ENCODE measurements around the gene FAM240A.

The FAM240A gene

DNA sequence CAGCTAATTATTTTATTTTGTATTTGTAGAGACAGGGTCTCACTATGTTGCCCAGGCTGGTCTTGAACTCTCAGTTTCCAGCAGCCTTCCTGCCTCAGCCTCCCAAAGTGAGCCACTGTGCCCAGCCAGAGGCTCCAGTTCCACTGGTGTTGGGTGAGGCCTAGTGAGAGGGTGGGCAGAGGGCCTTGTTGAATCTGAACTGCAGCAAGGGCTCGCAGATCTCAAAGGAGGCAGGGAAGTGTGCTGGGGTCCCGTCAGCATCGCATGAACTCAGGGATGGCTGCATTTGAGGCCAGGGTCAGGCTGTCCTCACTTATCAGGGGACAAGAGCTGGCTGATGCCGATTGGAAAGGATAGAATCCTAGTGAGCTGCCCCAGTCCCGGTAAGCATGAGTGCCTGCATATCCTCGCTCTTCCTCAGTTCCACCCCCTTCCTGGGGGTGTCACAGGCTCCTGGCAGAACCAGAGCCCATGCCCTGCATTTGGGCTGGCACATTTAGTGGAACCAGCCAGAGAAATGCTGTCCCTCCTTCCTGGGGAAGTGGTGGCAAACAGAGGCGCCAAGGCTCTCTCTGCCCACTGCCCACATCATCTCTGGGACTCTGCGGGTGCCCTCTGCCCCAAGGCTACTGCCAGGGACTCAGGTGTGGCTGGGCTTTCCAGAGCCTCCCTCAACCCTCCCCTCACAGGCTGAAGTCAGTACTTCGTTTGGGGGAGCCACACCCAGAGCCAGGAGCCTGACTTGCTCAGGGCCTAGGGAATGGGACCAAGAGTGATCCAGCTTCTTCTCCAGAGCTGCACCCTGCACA, 57.1 kb downstream of the FAM240A start:
- H3K36me3 ChIP-seq (ENCODE audit: control insufficient read depth in 2 of 2, insufficient read depth in 2 of 2, low read length in 2 of 2), result no peaks in the 10 kb centered on the region
- peaks cover 4% of the 10 kb centered on the region for H3K4me1 ChIP-seq (ENCODE audit: control insufficient read depth, insufficient read depth, low read length)
- H3K27ac ChIP-seq (ENCODE audit: low read length), result no peak overlapping the region
- H3K4me3 ChIP-seq (ENCODE audit: low read length in 2 of 2), result no peak overlapping the region
- no peak overlapping the region for H3K9ac ChIP-seq (ENCODE audit: low read length in 2 of 2)
- no peaks in the 10 kb centered on the region for H3K9me3 ChIP-seq (ENCODE audit: control insufficient read depth in 2 of 2, low read length in 2 of 2)
- no peaks in the 10 kb centered on the region for H3K27me3 ChIP-seq (ENCODE audit: control insufficient read depth in 1 of 2, insufficient read depth in 2 of 2, low read length in 2 of 2)

DNA sequence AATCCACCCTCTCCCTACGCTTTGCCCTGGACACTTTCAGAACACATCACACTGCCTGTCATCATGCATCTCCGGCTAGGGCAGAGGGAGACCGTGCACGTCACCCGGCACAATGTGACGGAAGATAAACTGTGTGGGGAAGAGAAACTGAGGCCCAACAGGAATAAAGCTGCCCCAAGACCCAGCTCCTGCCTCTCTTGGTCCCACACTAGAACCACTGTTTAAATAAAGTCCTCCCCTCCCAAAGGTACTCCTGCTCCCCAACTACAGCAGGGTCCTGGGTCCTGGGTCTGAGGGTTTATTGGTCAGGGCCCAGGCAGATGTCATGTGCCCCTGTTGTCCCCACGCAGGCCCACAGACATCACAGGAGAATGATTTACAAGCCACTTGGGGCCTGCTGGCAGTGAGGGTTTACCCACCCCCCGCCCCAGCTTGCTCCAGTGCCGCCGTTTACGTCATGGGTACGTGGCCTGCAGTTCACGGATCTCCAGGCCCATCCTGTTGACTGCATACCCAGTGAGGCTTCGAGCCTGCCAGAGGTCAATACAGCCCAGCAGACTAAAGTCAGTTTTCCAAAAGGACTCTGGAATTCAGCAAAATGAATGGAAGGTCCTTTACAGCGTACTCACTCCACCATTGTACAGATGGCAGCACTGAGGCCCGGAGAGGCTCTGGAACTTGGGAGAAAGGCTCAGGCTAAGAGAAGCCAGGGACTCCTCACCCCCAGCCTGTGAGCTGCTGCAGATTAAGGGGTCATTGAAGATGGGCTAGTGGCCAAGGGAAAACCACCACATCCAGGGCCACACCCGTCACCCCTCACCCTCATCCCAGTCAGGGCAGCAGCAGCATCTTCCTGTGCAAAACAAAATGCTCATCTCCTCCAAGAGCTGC, 57.9 kb downstream of the FAM240A start:
- Histone ChIP-seq H3K27me3 (ENCODE audit: control insufficient read depth in 1 of 2, insufficient read depth in 2 of 2, low read length in 2 of 2) (no peaks in the 10 kb centered on the region), H3K36me3 (ENCODE audit: control insufficient read depth in 2 of 2, insufficient read depth in 2 of 2, low read length in 2 of 2) (no peaks in the 10 kb centered on the region), H3K27ac (ENCODE audit: low read length) (no peak overlapping the region), H3K9ac (ENCODE audit: low read length in 2 of 2) (no peak overlapping the region), H3K4me1 (ENCODE audit: control insufficient read depth, insufficient read depth, low read length) (peaks cover 3% of the 10 kb centered on the region), H3K9me3 (ENCODE audit: control insufficient read depth in 2 of 2, low read length in 2 of 2) (no peaks in the 10 kb centered on the region), H3K4me3 (ENCODE audit: low read length in 2 of 2) (no peak overlapping the region)

DNA sequence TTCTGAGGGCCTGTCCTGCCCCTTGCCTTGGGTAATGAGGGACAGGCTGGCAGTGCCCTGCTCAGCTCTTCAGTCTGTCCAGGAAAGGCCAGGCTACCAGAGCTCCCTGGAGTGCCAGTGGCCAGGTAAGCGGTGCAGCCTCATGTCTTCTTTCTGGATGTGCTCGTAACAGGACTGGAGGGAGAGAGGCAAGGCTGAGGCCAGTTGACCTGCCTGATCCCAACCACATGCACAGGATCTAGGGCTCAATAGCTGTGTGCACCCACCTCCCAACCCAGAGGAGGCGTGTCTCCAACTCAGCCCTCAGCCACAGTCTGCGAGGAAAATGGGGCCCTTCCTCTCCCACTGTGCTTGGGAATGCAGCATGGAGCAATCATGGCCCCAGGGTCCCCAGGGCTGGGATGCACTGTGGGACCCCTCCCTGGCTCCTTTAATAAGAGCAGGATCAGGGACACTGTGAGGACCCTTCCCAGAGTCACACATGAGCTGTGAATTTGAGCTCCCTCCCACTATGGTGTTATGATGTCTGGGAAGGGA, 58.6 kb downstream of the FAM240A start:
- H3K9me3 ChIP-seq (ENCODE audit: control insufficient read depth in 2 of 2, low read length in 2 of 2), result no peaks in the 10 kb centered on the region
- H3K36me3 ChIP-seq (ENCODE audit: control insufficient read depth in 2 of 2, insufficient read depth in 2 of 2, low read length in 2 of 2), result no peaks in the 10 kb centered on the region
- no peak overlapping the region for H3K27ac ChIP-seq (ENCODE audit: low read length)

DNA sequence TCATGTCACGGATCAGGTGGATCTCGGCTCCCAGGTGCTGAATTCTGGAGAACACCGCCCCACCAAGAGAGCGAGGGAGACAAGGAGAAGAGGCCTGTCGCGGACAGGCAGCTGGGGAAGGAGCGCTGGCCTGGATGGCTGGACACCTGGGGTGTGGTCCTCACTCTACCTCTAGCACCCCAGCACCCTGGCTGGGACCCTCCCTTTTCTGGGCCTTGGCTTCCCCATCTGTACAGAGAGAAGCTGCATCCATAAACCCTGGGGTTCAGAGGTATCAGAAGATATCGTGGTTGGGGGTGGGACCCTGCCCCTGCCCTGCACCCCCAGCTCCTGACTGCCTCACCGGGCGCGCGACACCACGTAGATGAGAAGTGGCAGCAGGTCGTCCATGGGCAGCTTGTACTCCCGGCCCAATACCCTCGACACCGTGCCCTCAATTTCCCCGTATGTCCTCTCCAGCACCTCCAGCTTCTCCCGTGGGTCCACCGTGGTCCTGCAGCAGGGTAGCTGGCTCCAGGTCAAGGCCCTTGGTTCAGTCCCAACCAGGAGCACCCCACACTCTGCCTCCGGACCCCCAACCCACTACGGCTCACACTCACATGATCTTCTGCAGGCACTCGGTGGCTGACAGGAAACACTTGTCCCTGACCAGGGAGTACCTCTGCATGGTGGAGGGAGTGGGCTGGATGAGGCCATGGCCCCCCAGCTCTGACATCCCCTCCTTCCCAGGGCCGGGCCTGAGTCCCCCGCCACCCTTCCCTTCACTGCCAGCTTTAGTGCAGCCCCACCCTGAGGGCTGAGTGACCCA, 59.4 kb downstream of the FAM240A start:
- no peak overlapping the region for H3K27ac ChIP-seq (ENCODE audit: low read length)
- H3K9me3 ChIP-seq (ENCODE audit: control insufficient read depth in 2 of 2, low read length in 2 of 2), result no peaks in the 10 kb centered on the region
- no peak overlapping the region for H3K4me3 ChIP-seq (ENCODE audit: low read length in 2 of 2)
- no peak overlapping the region for H3K9ac ChIP-seq (ENCODE audit: low read length in 2 of 2)
- H3K4me1 ChIP-seq (ENCODE audit: control insufficient read depth, insufficient read depth, low read length), result peaks cover 6% of the 10 kb centered on the region
- H3K36me3 ChIP-seq (ENCODE audit: control insufficient read depth in 2 of 2, insufficient read depth in 2 of 2, low read length in 2 of 2), result no peaks in the 10 kb centered on the region
- no peaks in the 10 kb centered on the region for H3K27me3 ChIP-seq (ENCODE audit: control insufficient read depth in 1 of 2, insufficient read depth in 2 of 2, low read length in 2 of 2)

More for the DNA sequence above, 58.6 kb downstream of the FAM240A start:
- Histone ChIP-seq H3K27me3 (ENCODE audit: control insufficient read depth in 1 of 2, insufficient read depth in 2 of 2, low read length in 2 of 2) (no peaks in the 10 kb centered on the region), H3K9ac (ENCODE audit: low read length in 2 of 2) (no peak overlapping the region), H3K4me3 (ENCODE audit: low read length in 2 of 2) (no peak overlapping the region), H3K4me1 (ENCODE audit: control insufficient read depth, insufficient read depth, low read length) (peaks cover 5% of the 10 kb centered on the region)

DNA sequence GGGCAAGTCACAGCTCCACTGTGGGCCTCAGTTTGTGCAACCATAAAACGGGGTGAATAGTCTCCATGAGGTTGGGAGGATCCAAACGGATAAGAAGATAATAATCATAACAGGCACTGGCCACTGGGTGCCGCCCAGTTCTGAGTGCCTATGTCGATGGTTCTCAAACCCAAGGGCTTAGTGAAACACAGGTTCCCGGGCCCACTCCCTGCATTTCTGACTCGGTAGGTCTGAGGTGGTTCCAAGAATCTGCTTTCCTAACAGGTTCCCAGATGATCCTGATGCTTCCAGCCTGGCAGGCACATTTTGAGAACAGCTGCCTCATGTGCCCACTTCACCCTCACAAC, 60.0 kb downstream of the FAM240A start:
- no peaks in the 10 kb centered on the region for H3K9me3 ChIP-seq (ENCODE audit: control insufficient read depth in 2 of 2, low read length in 2 of 2)
- no peak overlapping the region for H3K4me3 ChIP-seq (ENCODE audit: low read length in 2 of 2)
- H3K27ac ChIP-seq (ENCODE audit: low read length), result no peak overlapping the region
- peaks cover 6% of the 10 kb centered on the region for H3K4me1 ChIP-seq (ENCODE audit: control insufficient read depth, insufficient read depth, low read length)
- H3K36me3 ChIP-seq (ENCODE audit: control insufficient read depth in 2 of 2, insufficient read depth in 2 of 2, low read length in 2 of 2), result no peaks in the 10 kb centered on the region
- H3K9ac ChIP-seq (ENCODE audit: low read length in 2 of 2), result no peak overlapping the region
- H3K27me3 ChIP-seq (ENCODE audit: control insufficient read depth in 1 of 2, insufficient read depth in 2 of 2, low read length in 2 of 2), result no peaks in the 10 kb centered on the region

DNA sequence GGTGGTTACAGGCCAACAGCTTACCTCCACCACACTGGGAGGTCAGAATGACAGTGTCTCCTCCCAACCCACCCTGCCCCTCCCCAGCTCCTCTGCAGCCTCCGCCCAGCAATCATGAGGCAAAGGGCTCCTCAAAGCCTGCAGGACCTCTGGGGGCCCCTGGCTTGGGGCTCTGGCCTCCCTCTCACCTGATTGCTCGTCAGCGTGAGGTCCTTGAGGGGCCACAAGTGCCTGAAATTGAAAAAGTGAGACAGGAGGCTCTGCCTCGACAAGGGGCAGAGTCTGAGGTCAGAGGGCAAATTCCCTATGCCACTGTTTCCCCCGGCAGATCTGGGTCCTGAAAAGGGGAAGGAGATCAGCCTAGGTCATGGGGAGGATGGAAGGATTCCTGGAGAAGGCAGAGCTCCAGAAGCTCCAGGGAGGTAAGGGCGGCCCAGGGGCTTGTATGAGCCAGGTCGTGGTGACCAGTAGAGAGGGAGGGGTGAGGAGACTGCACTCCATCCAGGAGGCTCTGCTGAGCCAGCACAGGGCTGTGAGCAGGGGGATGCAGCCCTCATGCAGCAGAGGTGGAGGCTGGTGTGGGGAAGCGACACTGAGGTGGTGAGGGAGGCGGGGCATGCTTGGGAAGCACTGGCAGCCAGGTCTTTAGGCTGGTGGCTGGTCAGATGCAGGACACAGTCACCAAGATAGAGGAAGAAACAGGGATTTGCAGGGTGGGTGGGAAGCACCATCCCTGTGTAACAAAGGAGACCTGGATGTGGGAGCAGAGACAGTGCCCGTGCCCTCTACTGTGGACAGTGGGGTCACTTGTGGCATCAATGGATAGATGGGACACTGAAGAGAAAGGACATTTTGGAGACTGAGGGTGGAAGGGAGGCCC, 61.1 kb downstream of the FAM240A start:
- Histone ChIP-seq H3K9ac (ENCODE audit: low read length in 2 of 2) (no peak overlapping the region), H3K4me1 (ENCODE audit: control insufficient read depth, insufficient read depth, low read length) (peaks cover 6% of the 10 kb centered on the region), H3K4me3 (ENCODE audit: low read length in 2 of 2) (no peak overlapping the region), H3K36me3 (ENCODE audit: control insufficient read depth in 2 of 2, insufficient read depth in 2 of 2, low read length in 2 of 2) (no peaks in the 10 kb centered on the region), H3K27ac (ENCODE audit: low read length) (no peak overlapping the region), H3K9me3 (ENCODE audit: control insufficient read depth in 2 of 2, low read length in 2 of 2) (no peaks in the 10 kb centered on the region), H3K27me3 (ENCODE audit: control insufficient read depth in 1 of 2, insufficient read depth in 2 of 2, low read length in 2 of 2) (no peaks in the 10 kb centered on the region)

DNA sequence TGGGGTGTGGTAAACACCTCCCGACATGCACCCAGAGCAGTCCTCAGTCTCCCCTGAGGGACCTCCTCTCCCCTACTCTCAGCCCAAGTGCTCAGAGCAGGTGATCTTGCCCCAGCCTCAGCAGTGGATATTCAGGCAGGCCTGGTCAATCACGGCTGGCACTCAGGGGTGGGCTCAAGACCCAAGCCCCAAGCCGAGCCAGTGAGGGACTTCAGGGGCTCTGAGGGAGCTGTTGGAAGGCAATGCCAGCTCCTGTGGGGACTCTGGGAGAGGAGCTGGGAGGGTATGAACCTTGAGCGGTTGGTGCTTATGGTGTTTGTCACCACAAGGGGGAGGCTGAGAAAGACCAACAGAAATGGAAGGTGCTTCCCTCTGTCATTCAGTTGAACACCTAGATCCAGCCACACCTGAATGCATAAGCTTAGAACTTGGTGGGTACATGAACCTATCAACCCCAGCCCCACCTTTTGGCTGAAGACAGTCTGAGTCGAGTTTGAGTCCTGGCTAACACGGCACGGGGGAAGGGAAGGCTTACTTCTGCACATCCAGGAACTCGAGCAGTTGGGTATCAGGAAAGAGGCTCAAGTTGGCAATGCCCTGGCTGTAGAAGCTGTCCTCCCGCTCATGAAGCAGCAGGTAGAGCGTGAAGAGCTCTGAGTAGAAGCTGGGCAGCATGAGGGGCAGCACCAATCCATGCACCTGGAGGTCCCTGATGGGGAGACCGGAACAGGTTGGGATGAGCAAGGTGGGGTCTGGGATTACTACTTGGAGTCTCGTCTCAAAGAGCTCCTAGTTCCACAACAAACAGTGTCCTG, 61.9 kb downstream of the FAM240A start:
- H3K9me3 ChIP-seq (ENCODE audit: control insufficient read depth in 2 of 2, low read length in 2 of 2), result no peaks in the 10 kb centered on the region
- H3K27me3 ChIP-seq (ENCODE audit: control insufficient read depth in 1 of 2, insufficient read depth in 2 of 2, low read length in 2 of 2), result no peaks in the 10 kb centered on the region
- no peak overlapping the region for H3K27ac ChIP-seq (ENCODE audit: low read length)
- peaks cover 6% of the 10 kb centered on the region for H3K4me1 ChIP-seq (ENCODE audit: control insufficient read depth, insufficient read depth, low read length)
- no peaks in the 10 kb centered on the region for H3K36me3 ChIP-seq (ENCODE audit: control insufficient read depth in 2 of 2, insufficient read depth in 2 of 2, low read length in 2 of 2)
- no peak overlapping the region for H3K4me3 ChIP-seq (ENCODE audit: low read length in 2 of 2)
- H3K9ac ChIP-seq (ENCODE audit: low read length in 2 of 2), result no peak overlapping the region

DNA sequence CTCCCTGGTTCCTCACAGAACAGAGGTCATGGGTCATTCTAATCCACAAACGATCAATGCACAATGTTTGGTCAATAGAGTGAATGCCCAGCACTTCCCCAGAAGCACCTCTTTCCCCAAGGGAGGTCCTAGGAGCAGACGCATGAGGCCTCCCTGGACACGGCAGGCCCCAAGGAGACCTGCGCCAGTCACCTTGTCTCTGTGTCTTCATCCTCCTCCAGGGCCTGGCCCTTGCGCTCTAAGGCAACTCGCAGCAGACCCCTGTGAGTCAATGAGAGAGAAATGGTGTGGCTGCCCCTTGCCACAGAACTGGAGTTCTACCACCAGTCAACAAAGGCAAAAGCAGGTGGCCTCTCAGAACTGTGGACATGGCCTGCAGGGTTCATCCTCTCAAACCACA, 63.1 kb downstream of the FAM240A start:
- no peaks in the 10 kb centered on the region for H3K27me3 ChIP-seq (ENCODE audit: control insufficient read depth in 1 of 2, insufficient read depth in 2 of 2, low read length in 2 of 2)
- H3K4me1 ChIP-seq (ENCODE audit: control insufficient read depth, insufficient read depth, low read length), result peaks cover 6% of the 10 kb centered on the region
- no peak overlapping the region for H3K27ac ChIP-seq (ENCODE audit: low read length)
- H3K9me3 ChIP-seq (ENCODE audit: control insufficient read depth in 2 of 2, low read length in 2 of 2), result no peaks in the 10 kb centered on the region
- no peak overlapping the region for H3K9ac ChIP-seq (ENCODE audit: low read length in 2 of 2)
- H3K36me3 ChIP-seq (ENCODE audit: control insufficient read depth in 2 of 2, insufficient read depth in 2 of 2, low read length in 2 of 2), result no peaks in the 10 kb centered on the region
- no peak overlapping the region for H3K4me3 ChIP-seq (ENCODE audit: low read length in 2 of 2)

Data from stomach smooth muscle (tissue), 2 donors.